GM11168 (cell line): ENCODE data around the gene BTBD6.

Experiments
- in situ Hi-C: fragments of 300-500 bp; cut with MboI; formaldehyde crosslinking; loops from one replicate; pipeline ENCODE4 v1.12.0; 2022; ENCODE audit warnings: low sequenced_read_pairs; ENCODE audit not compliant: unreplicated experiment

The BTBD6 gene

GRCh38 chr14:105248368-105249181, at the start of gene BTBD6:
Gene BTBD6, plus strand, starts transcription at chr14:105248533. Its CDS starts 179 bp downstream, at chr14:105248712.
- in situ Hi-C loops: no loop called here

GRCh38 chr14:105198588-105198987, 49.7 kb upstream of the BTBD6 start:
- in situ Hi-C loops: no loop called here

- in situ Hi-C loops: no loop called here
Observed at GRCh38 chr14:105199093-105199492, 49.2 kb upstream of the BTBD6 start.

- in situ Hi-C loops: no loop called here
Observed at GRCh38 chr14:105200074-105200473, 48.3 kb upstream of the BTBD6 start.

- in situ Hi-C loops: no loop called here
Observed at GRCh38 chr14:105200641-105201040, 47.7 kb upstream of the BTBD6 start.

- in situ Hi-C loops: no loop called here
Observed at GRCh38 chr14:105201156-105201924, 47.0 kb upstream of the BTBD6 start.

GRCh38 chr14:105201925-105202513, 46.3 kb upstream of the BTBD6 start:
- in situ Hi-C loops: no loop called here

- in situ Hi-C loops: no loop called here
Observed at GRCh38 chr14:105203057-105203531, 45.2 kb upstream of the BTBD6 start.

GRCh38 chr14:105203701-105204100, 44.6 kb upstream of the BTBD6 start:
- in situ Hi-C loops: no loop called here

GRCh38 chr14:105204206-105204930, 44.0 kb upstream of the BTBD6 start:
- in situ Hi-C loops: no loop called here

- in situ Hi-C loops: loop anchor here (5.0 kb wide), 1 partner anchor 52 kb away; no protein-coding TSS in a partner anchor
Observed at GRCh38 chr14:105204931-105205672, 43.2 kb upstream of the BTBD6 start.

GRCh38 chr14:105205673-105206208, 42.6 kb upstream of the BTBD6 start:
- in situ Hi-C loops: loop anchor here (5.0 kb wide), 1 partner anchor 52 kb away; no protein-coding TSS in a partner anchor

- in situ Hi-C loops: loop anchor here (5.0 kb wide), 1 partner anchor 50 kb away; no protein-coding TSS in a partner anchor
Observed at GRCh38 chr14:105206873-105207272, 41.5 kb upstream of the BTBD6 start.

- in situ Hi-C loops: loop anchor here (5.0 kb wide), 1 partner anchor 50 kb away; no protein-coding TSS in a partner anchor
Observed at GRCh38 chr14:105207460-105207901, 40.9 kb upstream of the BTBD6 start.

- in situ Hi-C loops: loop anchor here (5.0 kb wide), 1 partner anchor 49 kb away; no protein-coding TSS in a partner anchor
Observed at GRCh38 chr14:105207996-105208737, 40.2 kb upstream of the BTBD6 start.

GRCh38 chr14:105208738-105209075, 39.6 kb upstream of the BTBD6 start:
- in situ Hi-C loops: loop anchor here (5.0 kb wide), 1 partner anchor 49 kb away; no protein-coding TSS in a partner anchor

GRCh38 chr14:105209091-105209490, 39.2 kb upstream of the BTBD6 start:
- in situ Hi-C loops: loop anchor here (5.0 kb wide), 1 partner anchor 48 kb away; no protein-coding TSS in a partner anchor

GRCh38 chr14:105209646-105210045, 38.7 kb upstream of the BTBD6 start:
- in situ Hi-C loops: loop anchor here (5.0 kb wide), 1 partner anchor 48 kb away; no protein-coding TSS in a partner anchor
